SK-MEL-5 (cell line): Measurements from ENCODE around the gene NR5A2. TPM values are rescaled to one million over a fixed set of nuclear protein-coding genes. Genes with fewer than 3 reads are reported as not detected.

Experiments
- DNase-seq: peaks from one replicate; pipeline ENCODE4 v3.0.0-alpha.2; 2016; ENCODE audit warnings: low read depth, low spot score
- in situ Hi-C: cut with HindIII; loops from 2 replicates; pipeline ENCODE4 v1.10.0; 2016; ENCODE audit warnings: low sequenced_read_pairs, high pct_unique_total_duplicates, low pct_unique_long_range_greater_than_20kb
- polyA plus RNA-seq, 2 experiments: library from polyadenylated mRNA; depleted of rRNA; stranded (reverse); fragments of >200 nt; gene quantifications; 2 replicates each; pipeline ENCODE4 v1.2.3, GENCODE V29; 2015
- total RNA-seq: library from RNA; depleted of rRNA; stranded (reverse); fragments of >200 nt; shearing (Covaris generic); gene quantifications from 2 replicates; pipeline ENCODE4 v1.2.3, GENCODE V29; 2014; rRNA removed

The NR5A2 gene
- 2.2 and 2.7 TPM in 2 replicates for total RNA-seq
- polyA plus RNA-seq (2015; cell fraction: cytosol; rRNA removed): 0.71 and 0.86 TPM in 2 replicates
- 0.21 and 1.2 TPM in 2 replicates for polyA plus RNA-seq (2015; cell fraction: nucleus; rRNA removed)

DNA sequence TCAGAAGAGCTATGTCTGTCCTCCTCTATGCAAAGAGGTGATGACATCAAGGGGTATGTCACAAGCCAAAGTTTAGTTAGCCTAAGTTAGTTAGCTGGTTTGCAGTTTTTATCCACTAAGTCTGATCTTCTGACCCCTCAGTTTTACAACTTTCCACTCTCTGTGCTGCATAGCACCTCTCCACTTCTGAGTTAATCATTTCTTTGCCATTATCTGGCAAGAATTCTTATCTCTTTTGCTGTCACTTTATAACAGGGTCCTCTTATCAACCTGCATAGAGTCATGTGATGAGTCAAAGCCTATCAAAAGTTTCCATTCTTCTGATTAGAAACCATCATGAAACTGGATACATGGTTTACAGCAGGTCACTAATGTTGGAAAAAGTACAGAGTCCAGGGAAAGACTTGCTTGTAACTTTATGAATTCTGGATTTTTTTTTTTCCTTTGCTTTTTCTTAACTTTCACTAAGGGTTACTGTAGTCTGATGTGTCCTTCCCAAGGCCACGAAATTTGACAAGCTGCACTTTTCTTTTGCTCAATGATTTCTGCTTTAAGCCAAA is at the start of gene NR5A2:
NR5A2 (plus strand) TSS at position 447 of the 560 bp plus-strand sequence. CDS start 138 bp downstream, outside the sequence.
- in situ Hi-C loops: no loop called here

DNA sequence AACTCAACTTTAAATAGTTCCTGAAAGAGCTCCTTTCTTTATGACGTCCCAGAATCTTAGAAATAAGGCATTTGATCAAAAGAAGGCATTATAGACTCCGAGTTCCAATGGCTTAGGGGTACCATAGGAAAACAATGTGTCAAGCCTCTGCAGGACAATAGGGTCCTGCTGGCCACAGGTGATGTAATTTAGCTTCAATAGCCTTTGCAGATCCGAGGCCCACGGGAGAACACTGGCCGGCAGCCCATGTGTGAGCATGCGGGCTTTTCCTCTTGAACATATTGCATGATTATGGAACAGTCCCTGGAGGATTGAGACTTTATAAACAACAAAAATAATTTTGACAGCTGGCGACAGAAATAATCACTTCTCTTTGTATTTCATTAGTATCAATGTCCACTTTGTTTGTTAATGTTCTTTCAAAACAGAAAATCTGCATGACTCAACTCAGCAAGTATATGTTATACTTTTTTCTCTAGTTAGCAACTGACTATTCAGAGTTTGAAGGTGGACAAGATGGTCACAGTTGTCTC is 49.0 kb upstream of the NR5A2 start:
- in situ Hi-C loops: no loop called here
- DNase-seq: no peak

More for the DNA sequence above, at the start of gene NR5A2:
- no peak for DNase-seq

DNA sequence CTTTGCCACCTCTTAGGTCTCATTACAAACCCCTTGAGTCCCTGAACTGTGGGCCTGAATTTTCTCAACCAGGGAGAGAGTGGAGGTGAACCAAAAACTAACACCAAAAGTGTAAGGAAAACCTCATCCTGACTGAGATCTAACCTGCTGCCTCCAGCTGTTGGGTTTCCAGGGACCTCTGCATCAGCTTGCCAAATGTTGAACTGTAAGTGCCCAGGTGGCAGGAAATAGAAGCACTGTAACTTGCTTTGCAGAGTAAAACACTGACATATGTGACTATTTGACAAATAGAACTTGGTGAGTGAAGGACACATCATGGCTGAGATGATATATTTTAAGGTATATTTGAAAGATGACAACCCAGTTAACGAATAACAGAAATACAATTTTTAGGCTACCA is 48.4 kb upstream of the NR5A2 start:
- in situ Hi-C loops: no loop called here
- DNase-seq: no peak

DNA sequence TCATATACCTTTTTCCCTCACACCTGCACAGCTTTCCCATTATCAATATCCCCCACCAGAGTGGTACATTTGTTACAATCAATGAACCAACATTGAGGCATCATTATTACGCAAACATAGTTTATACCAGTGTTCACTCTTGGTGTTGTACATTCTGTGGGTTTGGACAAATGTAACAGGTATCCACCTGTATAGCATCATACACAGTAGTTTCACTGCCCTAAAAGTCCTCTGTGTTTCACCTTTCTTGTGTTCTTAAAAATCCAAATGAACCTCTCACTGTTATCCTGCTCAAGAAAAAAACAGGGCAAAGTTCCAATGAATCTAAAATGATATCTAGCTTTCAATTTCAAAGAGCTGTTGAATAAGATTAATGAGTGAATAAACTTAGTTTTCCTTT is 45.9 kb upstream of the NR5A2 start:
- in situ Hi-C loops: no loop called here
- DNase-seq: no peak

DNA sequence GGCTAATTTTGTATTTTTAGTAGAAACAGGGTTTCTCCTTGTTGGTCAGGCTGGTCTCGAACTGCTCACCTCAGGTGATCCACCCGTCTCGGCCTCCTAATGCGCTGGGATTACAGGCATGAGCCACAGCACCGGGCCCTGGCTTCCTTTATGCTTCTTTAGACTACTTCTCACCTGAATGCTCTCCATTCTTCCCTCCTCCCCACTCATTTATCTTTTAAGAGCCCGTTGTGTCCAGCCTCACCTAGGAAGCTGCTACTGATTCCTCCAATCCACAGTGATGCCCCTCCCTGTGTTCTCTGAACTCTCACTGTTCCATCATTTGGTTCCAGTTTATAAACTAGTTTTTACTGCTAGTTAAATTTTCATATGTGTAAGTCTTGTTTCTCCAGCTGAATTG is 44.9 kb upstream of the NR5A2 start:
- in situ Hi-C loops: no loop called here
- no peak for DNase-seq

DNA sequence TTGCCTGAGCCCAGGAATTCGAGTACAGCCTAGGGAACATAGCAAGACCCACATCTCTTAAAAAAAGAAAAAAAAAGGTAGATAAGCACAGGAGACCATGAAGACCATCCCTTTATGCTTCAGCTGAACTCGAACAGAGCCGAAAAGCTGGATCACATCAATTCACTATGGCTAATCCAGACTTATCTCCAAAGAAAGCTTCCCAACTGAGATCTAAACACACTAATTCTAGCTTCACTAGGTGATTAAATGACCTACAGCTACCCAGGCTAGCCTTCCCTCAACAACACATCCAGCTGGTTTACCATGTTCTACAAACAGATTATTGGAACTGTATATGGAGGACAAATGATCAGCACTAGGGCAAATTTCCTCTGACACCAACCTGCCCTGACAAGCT is 44.0 kb upstream of the NR5A2 start:
- in situ Hi-C loops: no loop called here
- no peak for DNase-seq

DNA sequence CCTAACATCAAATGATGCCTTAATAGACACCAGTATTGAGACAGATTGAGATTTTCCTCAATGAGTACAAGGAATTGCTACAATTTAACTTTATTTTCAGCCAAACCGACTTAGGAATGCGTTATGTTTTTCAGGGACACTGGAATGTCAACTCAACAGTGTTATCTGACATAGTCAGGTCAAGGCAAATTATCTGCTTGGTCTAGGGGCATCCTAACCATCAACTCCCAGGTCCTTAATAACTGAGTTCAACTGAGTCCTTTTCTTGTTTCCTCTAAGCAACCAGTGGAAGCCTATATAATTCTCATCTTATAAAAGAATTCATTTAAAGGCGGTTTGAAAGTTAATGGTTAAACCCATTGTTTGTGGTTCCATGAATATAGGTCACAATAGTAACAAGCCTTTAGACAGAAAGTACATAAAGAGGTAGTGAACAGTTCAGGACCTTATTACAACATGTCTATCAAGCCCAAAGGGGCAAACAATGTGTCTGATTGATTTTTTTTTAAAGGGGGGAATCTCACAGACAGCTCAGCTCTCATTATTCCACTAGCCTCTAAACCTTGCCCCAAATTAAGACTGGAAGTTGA is 32.3 kb upstream of the NR5A2 start:
- no peak for DNase-seq
- in situ Hi-C loops: no loop called here

DNA sequence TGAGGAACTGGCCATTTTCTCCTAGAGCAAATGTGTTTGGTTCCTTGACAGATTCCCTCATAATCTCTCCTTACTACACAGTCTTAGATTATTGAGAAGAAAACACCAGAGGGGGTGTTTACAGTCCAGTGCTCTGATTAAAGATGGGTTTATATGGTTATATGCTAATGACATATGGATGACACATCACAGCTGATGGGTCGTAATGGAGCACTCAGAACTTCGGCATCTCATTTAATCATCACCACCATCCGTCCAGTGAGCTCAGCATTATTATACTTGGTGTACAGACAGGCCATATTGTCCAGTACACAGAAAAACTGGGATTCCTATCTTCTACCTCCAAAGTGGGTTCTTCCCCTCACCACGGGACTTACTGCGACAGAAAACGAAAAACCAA is 22.3 kb upstream of the NR5A2 start:
- DNase-seq: no peak

DNA sequence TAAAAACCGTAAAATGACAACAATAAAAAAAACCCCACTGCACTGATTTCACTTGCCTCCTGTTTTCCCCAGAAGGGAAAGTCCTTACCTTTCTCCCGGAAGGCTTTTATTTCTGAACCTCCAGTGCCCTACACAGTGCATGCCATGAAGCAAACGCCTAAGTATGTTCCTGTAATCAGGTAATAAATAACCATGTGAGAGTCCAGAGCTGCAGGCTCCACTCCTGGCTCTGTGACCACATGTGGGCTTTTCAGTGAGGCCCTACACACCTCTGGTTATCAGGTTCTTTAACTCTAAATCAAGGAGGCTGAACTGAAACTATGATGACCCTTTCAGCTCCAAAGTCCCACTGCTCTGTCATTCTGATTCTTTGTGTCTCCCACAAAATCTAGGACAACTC is 20.8 kb upstream of the NR5A2 start:
- no peak for DNase-seq
- in situ Hi-C loops: no loop called here

More for the DNA sequence above, 22.3 kb upstream of the NR5A2 start:
- in situ Hi-C loops: no loop called here

DNA sequence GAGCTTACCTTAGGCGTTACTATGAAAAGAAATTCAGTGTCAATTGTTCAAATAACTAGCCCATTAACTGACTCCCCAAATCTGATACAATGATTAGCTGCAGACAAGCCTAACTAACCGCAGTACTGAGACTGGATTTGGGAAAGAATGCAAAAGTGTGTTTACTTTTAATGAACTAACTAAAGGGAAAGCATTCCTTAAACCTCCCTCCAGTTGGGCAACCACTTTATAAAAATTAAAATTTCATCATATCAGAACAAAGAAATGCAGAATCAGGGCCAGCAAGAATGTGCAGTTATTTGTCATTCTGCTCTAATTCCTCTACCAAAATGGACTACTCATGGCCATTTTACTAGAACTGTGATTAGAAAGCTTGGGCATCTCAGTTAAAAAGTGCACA is 11.7 kb upstream of the NR5A2 start:
- in situ Hi-C loops: no loop called here

DNA sequence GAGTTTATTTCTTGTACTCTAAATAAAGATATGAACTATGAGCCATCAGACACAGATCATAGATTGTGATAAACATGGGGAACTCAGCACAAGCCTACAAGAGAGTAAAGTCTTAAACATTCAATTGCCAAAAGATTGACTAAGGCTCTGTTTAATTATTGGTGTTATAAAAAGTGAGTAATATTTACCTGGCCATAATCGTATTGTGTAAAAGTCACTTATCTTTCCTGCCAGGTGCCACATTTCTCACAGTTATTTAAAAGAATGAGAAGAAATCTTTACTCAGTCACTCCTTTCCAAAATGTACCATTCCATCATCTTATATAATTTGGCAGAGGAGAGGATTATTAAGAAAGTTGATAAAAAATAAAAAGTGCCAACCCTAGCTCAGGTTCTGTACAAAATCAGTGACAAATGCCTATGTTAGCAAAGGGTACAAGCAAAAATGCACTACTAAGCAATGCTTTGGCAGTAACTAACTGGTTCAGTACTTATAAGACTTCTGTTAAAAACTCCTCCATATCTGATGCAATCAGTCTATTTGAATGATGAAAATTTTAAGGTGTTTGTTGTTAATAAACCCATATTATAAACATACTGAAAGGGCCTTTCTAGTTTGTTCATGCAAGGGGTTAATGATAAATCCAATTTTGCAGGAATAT is 5.8 kb upstream of the NR5A2 start:
- in situ Hi-C loops: no loop called here
- no peak for DNase-seq

More for the DNA sequence above, 11.7 kb upstream of the NR5A2 start:
- no peak for DNase-seq

DNA sequence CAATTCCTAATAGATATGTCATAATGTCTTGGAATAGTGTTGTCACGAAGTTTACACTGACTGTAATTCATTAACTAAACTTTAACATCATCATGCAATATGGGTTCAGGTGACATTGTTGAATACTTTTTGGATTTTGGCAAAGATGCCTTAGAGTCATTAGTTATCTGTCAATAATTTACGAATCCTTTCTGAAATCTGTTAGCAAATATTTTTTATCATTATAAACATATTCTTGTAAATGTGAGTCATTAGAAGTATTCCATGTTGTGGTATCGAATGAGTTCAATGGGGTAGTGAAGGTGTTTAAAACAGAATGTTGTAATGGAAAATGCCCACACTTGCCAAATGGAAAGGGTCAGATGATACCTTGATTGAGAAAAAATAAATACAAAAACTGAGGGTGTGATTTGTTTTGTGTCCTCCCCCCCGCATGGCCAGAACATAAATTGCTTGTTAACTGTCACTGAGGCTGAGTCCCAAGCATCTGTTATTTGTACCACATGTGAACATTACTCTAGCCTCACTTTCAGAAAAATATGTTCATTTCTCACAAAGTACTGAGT is 5.2 kb upstream of the NR5A2 start:
- in situ Hi-C loops: no loop called here
- DNase-seq: no peak

DNA sequence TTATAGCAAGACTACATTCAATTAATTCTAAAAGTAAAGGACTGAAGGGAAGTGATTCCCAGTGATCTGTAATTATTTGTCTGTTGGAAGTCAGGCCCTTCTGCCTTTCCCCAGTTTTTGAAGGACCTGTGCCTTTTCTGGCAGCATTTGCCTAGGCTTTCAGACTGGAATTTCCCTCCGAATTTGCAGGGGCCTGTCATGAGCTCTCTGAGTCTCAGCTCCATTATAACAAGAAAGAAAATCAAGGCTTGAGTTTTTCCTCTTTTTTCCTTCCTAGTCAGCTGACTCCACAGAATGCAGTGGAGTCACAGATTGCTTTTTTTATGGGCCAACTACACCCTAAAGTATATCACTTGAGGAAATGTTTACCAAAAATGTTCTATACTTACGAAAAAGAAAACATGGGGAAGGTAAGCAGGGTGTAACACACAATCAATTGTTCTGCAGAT is 1.1 kb downstream of the NR5A2 start:
- in situ Hi-C loops: no loop called here
- DNase-seq: peak; percentile 20

DNA sequence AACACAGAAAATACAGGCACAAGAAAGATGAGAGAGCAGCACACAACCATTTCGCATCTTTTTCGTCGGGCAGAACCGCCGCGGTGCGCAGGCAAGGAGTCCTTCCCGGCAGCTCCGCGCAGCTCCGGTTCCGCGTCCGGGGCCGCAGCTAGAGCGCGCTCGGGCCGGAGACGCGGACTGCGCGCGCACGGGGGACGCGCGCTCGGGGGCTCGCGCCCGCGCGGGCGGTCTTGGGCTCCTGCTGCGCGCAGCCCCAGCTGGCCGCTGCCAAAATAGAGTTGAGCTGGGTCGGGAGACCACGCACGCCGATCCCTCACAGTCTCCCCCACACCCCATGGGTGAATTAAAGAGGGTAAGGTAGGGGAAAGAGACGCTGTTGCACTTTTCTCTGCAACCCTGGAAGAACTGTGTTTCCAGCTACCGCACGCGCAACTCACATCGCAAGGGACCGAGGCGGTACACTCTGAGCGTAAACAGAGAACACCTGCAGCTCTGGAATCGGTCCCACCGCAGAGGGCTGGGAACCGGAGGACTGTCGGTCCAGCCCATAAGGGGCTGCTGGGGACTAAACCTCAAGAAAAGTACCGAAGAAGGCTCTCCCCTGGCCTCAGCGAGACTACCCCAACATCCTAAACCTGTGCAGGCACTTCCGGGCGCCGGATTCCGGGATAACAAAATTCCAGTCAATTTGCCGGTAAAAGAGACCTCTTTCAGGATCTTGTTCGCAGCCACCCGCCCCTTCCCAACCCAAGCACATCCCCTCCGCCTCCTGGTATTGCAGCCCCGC is 1.7 kb downstream of the NR5A2 start:
- DNase-seq: peak; percentile 55
- in situ Hi-C loops: no loop called here

DNA sequence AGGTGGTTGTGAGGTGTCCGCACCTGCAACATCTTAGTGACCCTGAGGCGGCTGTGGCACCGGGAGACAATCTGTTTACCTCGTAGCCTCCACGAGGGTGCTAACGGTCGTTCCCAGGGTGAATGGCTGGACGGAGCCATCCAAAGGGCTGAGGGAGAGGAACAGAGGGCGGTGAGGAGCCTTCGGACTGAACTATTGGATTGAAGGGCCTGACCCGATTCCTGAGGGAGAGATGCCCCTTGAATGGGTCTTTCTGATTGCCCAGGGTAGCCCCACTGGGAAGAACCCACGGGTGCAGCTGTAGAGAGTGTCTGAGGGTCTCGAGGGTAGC is 2.3 kb downstream of the NR5A2 start:
- in situ Hi-C loops: no loop called here
- no peak for DNase-seq

DNA sequence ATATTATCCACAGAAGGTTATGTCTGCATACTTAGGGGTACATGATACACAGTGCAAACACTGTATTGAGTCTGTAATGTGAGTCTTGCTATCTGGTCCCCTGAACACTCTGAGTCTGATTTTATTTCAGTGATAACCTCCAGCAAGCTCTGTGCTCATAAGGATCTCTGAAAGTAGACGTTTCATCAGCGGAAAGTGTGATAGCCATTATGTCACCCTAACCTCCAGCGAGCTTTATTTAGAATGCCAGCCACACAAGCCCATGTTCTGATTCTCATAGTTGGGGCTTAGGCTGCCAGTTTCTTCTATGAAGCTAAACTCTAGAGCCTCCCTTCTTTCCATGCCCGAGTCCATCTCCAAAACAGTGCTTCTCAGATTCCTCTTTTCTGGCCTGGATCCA is 3.3 kb downstream of the NR5A2 start:
- DNase-seq: no peak
- in situ Hi-C loops: no loop called here

DNA sequence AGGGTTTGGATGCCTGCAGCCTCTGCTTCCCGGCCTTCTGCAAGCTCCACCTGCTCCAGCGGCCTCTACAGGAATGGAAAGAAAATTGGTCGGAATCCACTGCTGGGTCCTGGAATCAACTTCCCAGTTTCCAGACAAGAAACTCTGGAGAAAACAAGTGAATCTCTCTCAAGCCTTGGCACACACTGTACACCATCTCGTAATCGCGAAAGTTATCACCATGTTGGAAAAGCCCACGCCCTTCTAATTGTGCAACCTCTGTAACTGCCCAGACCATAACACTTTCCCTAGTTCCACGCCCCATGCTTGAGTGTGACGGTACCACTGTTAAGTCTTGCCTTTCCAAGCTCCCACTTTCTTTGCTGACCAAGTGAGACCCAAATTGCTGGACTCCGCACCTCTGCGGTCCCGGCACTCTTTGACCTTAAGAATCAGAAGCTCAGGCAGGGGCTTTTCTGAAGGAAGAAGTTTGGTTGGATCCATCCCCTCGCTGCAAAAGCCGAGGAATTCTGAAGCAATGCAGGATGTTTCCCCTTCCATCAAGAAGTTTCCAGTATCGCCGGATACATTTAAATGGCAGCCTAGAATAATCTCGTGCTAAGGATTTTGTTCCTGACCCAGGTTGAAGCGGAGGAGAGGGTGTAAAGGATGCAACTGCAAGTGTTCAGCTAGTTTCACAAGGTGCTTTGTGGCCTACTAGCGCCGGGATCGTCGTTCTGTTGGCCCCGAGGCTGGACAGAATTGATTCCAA is 6.2 kb downstream of the NR5A2 start:
- peak; percentile 14 for DNase-seq
- in situ Hi-C loops: no loop called here
